HG02610 (cell line): ENCODE measurements around the gene HSPB9.

Experiments used
- ATAC-seq: cut with Tn5 transposase; IDR thresholded peaks from one replicate; pipeline ENCODE4 v1.9.1; 2021; ENCODE audit warnings: mild to moderate bottlenecking, moderate library complexity; ENCODE audit not compliant: unreplicated experiment

Gene HSPB9

GRCh38 chr17:42098730-42099399 lies 23.7 kb upstream of the HSPB9 start:
- ATAC-seq, result no peak

- ATAC-seq, result no peak
Measured at GRCh38 chr17:42101513-42102292, 20.9 kb upstream of the HSPB9 start.

GRCh38 chr17:42103221-42103954 lies 19.2 kb upstream of the HSPB9 start:
- no peak for ATAC-seq

GRCh38 chr17:42104264-42104663 lies 18.3 kb upstream of the HSPB9 start:
- no peak for ATAC-seq

GRCh38 chr17:42106009-42106408 lies 16.6 kb upstream of the HSPB9 start:
- ATAC-seq, result no peak

GRCh38 chr17:42107124-42107523 lies 15.5 kb upstream of the HSPB9 start:
- ATAC-seq, result no peak

- peak; percentile 75 for ATAC-seq
Measured at GRCh38 chr17:42107597-42108576, 14.7 kb upstream of the HSPB9 start.

- no peak for ATAC-seq
Measured at GRCh38 chr17:42109086-42109485, 13.5 kb upstream of the HSPB9 start.

GRCh38 chr17:42110301-42111264 lies 12.0 kb upstream of the HSPB9 start:
- ATAC-seq, result no peak

- no peak for ATAC-seq
Measured at GRCh38 chr17:42111265-42111636, 11.4 kb upstream of the HSPB9 start.

GRCh38 chr17:42111871-42112551 lies 10.6 kb upstream of the HSPB9 start:
- ATAC-seq, result no peak

- peak; percentile 62 for ATAC-seq
Measured at GRCh38 chr17:42112552-42113176, 9.9 kb upstream of the HSPB9 start, which contains the start of gene DHX58. Gene DHX58, minus strand, starts transcription at chr17:42112714. Its CDS starts 822 bp downstream, at chr17:42111892.

GRCh38 chr17:42113293-42114069 lies 9.1 kb upstream of the HSPB9 start:
- no peak for ATAC-seq

- no peak for ATAC-seq
Measured at GRCh38 chr17:42114118-42114517, 8.5 kb upstream of the HSPB9 start.

GRCh38 chr17:42116705-42117396 lies 5.8 kb upstream of the HSPB9 start:
- no peak for ATAC-seq

- no peak for ATAC-seq
Measured at GRCh38 chr17:42117397-42118125, 5.0 kb upstream of the HSPB9 start.
